ENCODE measurements around the gene AMDHD2.
"Not testable (repeated sequence)": the region's sequence is repeated elsewhere in the genome, so short reads cannot be mapped to it uniquely, and the experiment has no call there.

AMDHD2 gene

DNA sequence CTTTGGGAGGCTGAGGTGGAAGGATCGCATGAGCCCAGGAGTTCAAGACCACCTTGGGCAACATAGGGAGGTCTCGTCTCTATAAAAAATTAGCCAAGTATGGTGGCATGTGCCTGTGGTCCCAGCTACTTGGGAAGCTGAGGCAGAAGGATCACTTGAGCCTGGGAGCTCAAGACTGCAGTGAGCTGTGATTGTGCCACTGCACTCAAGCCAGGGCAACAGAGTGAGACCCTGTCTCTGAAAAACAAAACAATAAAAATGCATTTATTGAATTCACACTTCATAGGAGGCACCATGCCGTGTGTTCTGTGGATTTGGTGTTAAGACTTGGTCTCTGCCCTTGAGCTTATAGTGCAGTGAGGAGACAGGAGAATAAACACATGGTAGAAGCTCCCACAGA is 42.8 kb upstream of the AMDHD2 start:
- DNase-seq (ENCODE audit: low read depth): no peak
- H3K4me3 ChIP-seq (replicated peaks; ENCODE audit: low read depth, low read length): no peak overlapping the region
- TF ChIP-seq, protein P1, sequence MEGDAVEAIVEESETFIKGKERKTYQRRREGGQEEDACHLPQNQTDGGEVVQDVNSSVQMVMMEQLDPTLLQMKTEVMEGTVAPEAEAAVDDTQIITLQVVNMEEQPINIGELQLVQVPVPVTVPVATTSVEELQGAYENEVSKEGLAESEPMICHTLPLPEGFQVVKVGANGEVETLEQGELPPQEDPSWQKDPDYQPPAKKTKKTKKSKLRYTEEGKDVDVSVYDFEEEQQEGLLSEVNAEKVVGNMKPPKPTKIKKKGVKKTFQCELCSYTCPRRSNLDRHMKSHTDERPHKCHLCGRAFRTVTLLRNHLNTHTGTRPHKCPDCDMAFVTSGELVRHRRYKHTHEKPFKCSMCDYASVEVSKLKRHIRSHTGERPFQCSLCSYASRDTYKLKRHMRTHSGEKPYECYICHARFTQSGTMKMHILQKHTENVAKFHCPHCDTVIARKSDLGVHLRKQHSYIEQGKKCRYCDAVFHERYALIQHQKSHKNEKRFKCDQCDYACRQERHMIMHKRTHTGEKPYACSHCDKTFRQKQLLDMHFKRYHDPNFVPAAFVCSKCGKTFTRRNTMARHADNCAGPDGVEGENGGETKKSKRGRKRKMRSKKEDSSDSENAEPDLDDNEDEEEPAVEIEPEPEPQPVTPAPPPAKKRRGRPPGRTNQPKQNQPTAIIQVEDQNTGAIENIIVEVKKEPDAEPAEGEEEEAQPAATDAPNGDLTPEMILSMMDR (IDR thresholded peaks at IDR 0.05; ENCODE audit: low read length, missing control alignments): no peak

DNA sequence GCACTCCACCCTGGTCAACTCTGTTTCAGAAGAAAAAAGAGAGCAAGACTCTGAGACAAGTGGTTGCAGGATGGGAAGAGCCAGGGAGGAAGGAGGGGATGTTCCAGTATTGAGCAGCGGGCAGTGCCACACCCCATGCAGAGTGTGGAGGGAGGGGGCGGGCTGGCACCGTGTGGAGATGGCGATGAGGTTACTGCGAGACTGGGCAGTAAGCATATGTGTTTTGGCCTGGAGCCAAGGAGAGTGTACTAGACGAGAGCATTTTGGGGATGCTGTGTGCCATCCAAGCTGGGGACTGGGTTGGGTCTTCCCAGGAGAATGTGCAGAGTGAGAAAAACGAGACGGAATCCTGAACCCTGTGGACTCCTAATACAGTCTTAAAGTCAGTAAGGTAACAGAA is 41.9 kb upstream of the AMDHD2 start:
- no peak for DNase-seq (ENCODE audit: low read depth)
- TF ChIP-seq, protein P1 (IDR thresholded peaks at IDR 0.05; ENCODE audit: low read length, missing control alignments): no peak
- H3K4me3 ChIP-seq (replicated peaks; ENCODE audit: low read depth, low read length): no peak overlapping the region

DNA sequence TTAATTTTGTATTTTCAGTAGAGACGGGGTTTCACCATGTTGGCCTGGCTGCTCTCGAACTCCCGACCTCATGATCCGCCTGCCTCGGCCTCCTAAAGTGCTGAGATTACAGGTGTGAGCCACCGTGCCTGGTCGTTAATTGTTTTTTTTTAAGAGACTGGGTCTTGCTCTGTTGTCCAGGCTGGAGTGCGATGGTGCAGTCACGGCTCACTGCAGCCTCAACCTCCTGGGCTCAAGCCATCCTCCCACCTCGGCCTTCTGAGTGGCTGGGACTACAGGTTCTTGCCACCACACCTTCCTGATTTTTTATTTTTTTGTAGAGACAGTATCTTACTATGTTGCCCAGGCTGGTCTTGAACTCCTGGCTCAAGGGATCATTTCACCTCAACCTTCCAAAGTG is 40.2 kb upstream of the AMDHD2 start:
- DNase-seq (ENCODE audit: low read depth); H3K4me3 ChIP-seq (replicated peaks; ENCODE audit: low read depth, low read length): not testable (repeated sequence)

DNA sequence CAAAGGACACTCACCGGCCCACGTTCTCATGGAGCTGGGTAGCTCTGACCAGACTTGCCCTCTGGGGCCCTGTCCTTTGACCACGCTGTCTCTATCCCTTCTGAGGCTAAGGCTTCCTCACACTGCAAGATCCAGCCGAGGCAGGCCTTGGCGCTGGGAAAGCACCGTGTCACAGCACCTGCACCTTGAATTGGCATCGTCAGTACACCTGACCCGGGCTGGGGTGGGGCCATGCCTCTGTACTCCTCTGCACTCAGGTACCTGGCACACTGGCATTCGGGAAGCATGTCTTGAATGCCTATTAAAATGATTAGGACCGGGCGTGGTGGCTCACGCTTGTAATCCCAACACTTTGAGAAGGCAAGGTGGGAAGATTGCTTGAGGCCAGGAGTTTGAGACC is 39.2 kb upstream of the AMDHD2 start:
- H3K4me3 ChIP-seq (replicated peaks; ENCODE audit: low read depth, low read length): no peak overlapping the region
- no peak for DNase-seq (ENCODE audit: low read depth)
- TF ChIP-seq, protein P1 (IDR thresholded peaks at IDR 0.05; ENCODE audit: low read length, missing control alignments): no peak

DNA sequence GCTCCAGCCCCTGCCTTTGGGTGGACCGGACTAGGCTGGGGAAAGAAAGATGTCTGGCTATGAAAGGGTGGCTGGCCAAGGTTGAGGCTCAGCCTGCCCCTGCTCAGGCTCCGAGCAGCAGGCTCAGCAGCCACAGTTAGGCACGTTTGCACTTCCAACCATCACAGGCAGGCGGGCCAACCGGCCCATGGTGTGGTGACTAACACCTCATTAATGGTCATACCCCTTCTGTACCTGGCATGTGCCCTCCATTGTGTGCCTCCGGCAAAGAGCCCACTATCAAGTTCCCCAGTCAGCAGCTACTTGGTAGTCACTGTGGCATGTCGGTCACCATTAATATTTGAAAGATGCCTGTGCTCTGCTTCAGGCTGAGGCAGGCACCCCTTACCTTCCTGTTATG is 38.5 kb upstream of the AMDHD2 start:
- TF ChIP-seq, protein P1 (IDR thresholded peaks at IDR 0.05; ENCODE audit: low read length, missing control alignments): no peak
- no peak for DNase-seq (ENCODE audit: low read depth)
- H3K4me3 ChIP-seq (replicated peaks; ENCODE audit: low read depth, low read length): no peak overlapping the region

DNA sequence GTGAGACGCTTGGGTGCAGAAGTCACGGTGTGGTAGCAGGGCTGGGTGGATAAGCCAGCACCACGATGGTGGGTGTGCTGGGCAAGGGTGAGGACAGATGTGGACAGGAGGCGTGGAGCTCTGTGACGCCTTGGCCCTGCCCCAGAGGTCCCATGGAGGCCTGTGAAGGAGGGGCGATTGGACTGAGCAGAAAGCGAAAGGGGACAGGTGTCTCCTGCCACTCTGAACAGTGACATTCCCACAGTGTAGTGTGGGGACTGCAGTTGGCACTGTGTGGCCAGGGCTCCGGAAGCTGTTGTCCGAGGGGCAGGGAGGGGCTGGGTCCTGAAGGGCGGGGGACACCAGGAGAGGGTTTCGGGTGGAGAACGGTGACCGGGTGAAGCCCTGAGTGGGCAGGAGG is 37.9 kb upstream of the AMDHD2 start:
- no peak overlapping the region for H3K4me3 ChIP-seq (replicated peaks; ENCODE audit: low read depth, low read length)
- no peak for DNase-seq (ENCODE audit: low read depth)
- TF ChIP-seq, protein P1 (IDR thresholded peaks at IDR 0.05; ENCODE audit: low read length, missing control alignments): no peak

DNA sequence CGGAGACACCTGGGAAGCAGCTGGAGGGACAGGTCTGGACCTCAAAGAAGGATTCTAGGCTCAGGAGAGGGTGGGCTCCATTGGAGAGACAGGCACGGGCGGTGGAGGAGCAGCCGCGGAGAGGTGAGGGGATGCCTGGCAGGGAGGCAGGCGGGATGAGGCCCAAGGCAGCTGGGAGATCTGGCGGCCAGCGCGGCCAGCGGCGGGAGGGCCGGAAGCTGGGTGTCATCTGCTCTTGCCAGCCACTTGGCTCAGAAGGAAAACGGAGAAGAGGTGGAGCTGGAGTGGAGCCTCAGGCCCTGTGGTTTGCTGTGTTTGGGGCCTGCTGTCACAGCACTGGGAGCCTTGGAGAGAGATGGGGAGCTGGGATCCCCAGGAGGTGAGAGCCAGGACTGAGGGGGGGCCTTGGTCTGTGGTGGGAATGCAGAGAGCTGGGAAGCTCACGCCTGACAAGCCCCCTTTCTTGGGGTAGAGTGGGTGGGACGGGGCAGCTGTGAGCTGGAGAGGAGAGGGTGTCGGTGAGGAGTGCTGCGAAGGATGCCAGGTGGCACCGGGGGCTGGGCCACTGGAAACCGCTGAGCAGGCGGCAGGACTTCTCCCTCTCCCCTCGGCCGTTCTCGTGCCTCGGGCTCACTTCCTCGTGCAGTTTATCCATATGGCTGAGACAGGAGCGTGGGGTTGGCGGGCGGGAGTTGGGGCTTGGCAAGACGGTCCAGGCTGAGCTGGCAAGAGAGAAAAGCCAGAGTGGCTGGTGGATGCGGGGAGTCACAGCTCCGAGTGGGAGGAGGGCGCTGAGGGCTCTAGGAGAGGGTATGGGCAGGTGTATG is 37.2 kb upstream of the AMDHD2 start:
- peak; percentile 55 for DNase-seq (ENCODE audit: low read depth)
- no peak overlapping the region for H3K4me3 ChIP-seq (replicated peaks; ENCODE audit: low read depth, low read length)
- TF ChIP-seq, protein P1 (IDR thresholded peaks at IDR 0.05; ENCODE audit: low read length, missing control alignments): no peak

Measured in fibroblast of pulmonary artery (primary cell).